Lung (tissue), 12 donors: ENCODE measurements around the gene TTC28. TPM values are rescaled to one million over a fixed set of nuclear protein-coding genes. Genes with fewer than 3 reads are reported as not detected.

Experiments
- ATAC-seq: fragments of 200-7000 bp; cut with Tn5 transposase; one replicate; pipeline ENCODE4 v1.9.1; 2020; ENCODE audit warnings: moderate number of reproducible peaks; ENCODE audit not compliant: insufficient read depth, low FRiP score
- DNase-seq, 3 donors: peaks; one replicate each; pipeline ENCODE4 v3.0.0-alpha.2; 2013 to 2017
- H3K27ac ChIP-seq, 2 donors: one replicate each; pipeline ENCODE4 v1.5.1; 2013; ENCODE audit warnings: mild to moderate bottlenecking in 2 of 2, moderate library complexity in 2 of 2, control low read depth in 1 of 2, inconsistent platforms in 1 of 2, low read depth in 1 of 2, low read length in 1 of 2
- H3K27me3 ChIP-seq, 3 donors: one replicate each; pipeline ENCODE4 v1.5.1; 2013; ENCODE audit warnings: low read length in 2 of 3; ENCODE audit not compliant: control insufficient read depth in 3 of 3, insufficient read depth in 3 of 3
- H3K36me3 ChIP-seq, 4 donors: one replicate each; pipeline ENCODE4 v1.5.1; 2013; ENCODE audit warnings: low read length in 4 of 4, mild to moderate bottlenecking in 1 of 4, moderate library complexity in 1 of 4; ENCODE audit not compliant: control insufficient read depth in 4 of 4, insufficient read depth in 4 of 4
- H3K4me1 ChIP-seq, 5 donors: one replicate each; pipeline ENCODE4 v1.5.1; 2013; ENCODE audit warnings: low read length in 5 of 5, mild to moderate bottlenecking in 2 of 5, moderate library complexity in 1 of 5; ENCODE audit not compliant: control insufficient read depth in 5 of 5, insufficient read depth in 5 of 5
- H3K4me3 ChIP-seq: one replicate; pipeline ENCODE4 v1.5.1; 2013; ENCODE audit warnings: mild to moderate bottlenecking, control low read depth, moderate library complexity
- H3K9ac ChIP-seq, 2 donors: one replicate each; pipeline ENCODE4 v1.5.1; 2013; ENCODE audit warnings: low read length in 2 of 2, control low read depth in 1 of 2; ENCODE audit not compliant: insufficient read depth in 1 of 2
- H3K9me3 ChIP-seq, 4 donors: one replicate each; pipeline ENCODE4 v1.5.1; 2013; ENCODE audit warnings: low read length in 3 of 4, mild to moderate bottlenecking in 1 of 4, moderate library complexity in 1 of 4; ENCODE audit not compliant: control insufficient read depth in 4 of 4, insufficient read depth in 3 of 4
- WGBS, 2 donors: extraction: QIAGEN DNeasy Blood & Tissue Kit; methylation state at CpG; one replicate each; pipeline ENCODE4 v1.1.7; 2013; 5-methylcytosine and 5-hydroxymethylcytosine counted together
- polyA plus RNA-seq, 2 donors: library from polyadenylated mRNA; stranded (reverse); fragments of 200-250 nt; gene quantifications; one replicate each; pipeline ENCODE4 v1.2.1, GENCODE V29; 2013
- total RNA-seq, 2 donors: library from RNA; depleted of rRNA in 1 of 2; stranded (reverse); fragments of >200 nt in 1 of 2; gene quantifications; one replicate each; pipeline ENCODE4 v1.2.1, GENCODE V29; 2014 to 2021
- TF ChIP-seq, protein P1 (sequence below): IDR thresholded peaks from 2 replicates; pipeline ENCODE4 v1.5.1; 2012; ENCODE audit warnings: mild to moderate bottlenecking; ENCODE audit errors: control extremely low read depth, extremely low read depth
- donor health status: control.
- donor health status: control.
- donor health status: Bipolar disorder and iron deficiency.
- donor health status: healthy.
- donor health status: DM: yes; HTN: yes; CAD: no.

The TTC28 gene
- total and polyA plus RNA-seq, 4 donors = 4.7 to 72.2 (median 24.8) TPM

DNA sequence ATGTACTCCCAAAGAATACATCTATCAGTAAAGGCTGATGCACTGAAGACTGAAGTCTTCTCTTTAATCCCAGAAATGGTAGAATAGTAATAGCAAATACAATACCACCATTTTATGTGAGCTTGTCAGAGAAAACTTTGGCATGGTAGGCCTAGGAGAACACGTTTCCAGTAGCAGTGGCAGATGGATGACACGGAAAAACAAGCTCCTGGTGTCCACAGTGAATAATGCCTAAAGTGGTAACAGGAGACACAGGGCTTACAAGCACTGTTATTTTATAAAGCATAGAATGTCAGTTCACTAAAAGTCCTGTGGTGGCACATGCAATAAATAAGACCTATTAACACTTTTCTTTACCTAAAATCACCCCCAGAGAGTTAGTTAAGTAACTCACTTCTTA, 277.6 kb downstream of the TTC28 start:
- Histone ChIP-seq H3K9me3 (no peaks in the 10 kb centered on the region), H3K4me1 (peaks cover 0 to 24% (median 2%) of the 10 kb centered on the region in 5 donors), H3K9ac (no peak overlapping the region), H3K36me3 (no peaks in the 10 kb centered on the region), H3K27me3 (no peaks in the 10 kb centered on the region), H3K27ac (no peak overlapping the region), H3K4me3 (no peak overlapping the region)
- ATAC-seq = no peak
- WGBS, 2 donors = 92 to 93% methylated on average over 2 of the region's 2 CpGs
- TF ChIP-seq, protein P1, sequence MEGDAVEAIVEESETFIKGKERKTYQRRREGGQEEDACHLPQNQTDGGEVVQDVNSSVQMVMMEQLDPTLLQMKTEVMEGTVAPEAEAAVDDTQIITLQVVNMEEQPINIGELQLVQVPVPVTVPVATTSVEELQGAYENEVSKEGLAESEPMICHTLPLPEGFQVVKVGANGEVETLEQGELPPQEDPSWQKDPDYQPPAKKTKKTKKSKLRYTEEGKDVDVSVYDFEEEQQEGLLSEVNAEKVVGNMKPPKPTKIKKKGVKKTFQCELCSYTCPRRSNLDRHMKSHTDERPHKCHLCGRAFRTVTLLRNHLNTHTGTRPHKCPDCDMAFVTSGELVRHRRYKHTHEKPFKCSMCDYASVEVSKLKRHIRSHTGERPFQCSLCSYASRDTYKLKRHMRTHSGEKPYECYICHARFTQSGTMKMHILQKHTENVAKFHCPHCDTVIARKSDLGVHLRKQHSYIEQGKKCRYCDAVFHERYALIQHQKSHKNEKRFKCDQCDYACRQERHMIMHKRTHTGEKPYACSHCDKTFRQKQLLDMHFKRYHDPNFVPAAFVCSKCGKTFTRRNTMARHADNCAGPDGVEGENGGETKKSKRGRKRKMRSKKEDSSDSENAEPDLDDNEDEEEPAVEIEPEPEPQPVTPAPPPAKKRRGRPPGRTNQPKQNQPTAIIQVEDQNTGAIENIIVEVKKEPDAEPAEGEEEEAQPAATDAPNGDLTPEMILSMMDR = no peak
- no peak for DNase-seq

DNA sequence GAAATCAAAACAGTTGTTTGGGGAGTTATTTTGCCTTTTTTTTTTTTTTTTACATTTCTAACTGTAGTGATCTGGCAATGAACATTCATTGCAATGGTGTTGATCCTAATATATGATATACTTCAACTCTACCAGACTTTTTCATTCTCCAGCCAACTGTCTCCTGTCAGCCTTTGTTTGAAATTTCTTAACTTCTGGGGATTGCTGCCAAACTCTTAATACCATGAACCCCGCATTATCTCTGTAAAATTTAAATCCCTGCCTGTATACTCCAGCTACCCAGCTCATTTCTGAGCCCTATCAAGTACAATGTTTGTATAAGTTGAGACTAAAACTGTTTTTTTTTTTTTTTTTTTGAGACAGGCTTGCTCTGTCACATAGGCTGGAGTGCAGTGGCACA, 280.7 kb downstream of the TTC28 start:
- no peak overlapping the region for H3K27ac ChIP-seq
- 68 to 71% methylated on average over 1 of the region's 1 CpG for WGBS, 2 donors
- H3K4me1 ChIP-seq = peaks cover 2 to 51% (median 18%) of the 10 kb centered on the region in 5 donors
- no peak overlapping the region for H3K9ac ChIP-seq
- TF ChIP-seq, protein P1 = no peak
- ATAC-seq (no peak), DNase-seq (peak; percentile 39 to 96 (median 96))
- H3K27me3 ChIP-seq = no peaks in the 10 kb centered on the region
- no peak overlapping the region for H3K4me3 ChIP-seq
- no peaks in the 10 kb centered on the region for H3K9me3 ChIP-seq
- H3K36me3 ChIP-seq = no peaks in the 10 kb centered on the region

DNA sequence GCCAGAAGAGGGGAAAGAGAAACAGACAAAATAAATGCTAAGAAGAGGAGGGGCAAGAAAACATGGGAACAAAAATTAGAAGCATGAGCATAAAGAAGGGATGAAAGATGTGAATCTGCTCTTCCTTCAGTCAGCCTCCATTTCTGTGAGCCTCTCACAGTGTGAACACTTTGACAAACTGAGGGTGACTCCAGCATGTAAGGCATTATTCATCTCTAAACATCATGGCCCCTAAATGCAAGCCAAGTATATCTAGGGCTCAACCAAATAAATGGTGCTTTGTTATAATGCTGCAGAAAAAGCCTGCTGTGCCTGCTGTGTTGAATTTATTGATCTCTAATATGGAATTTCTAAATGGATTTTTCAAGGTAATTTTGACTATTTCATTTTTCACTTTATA, 281.3 kb downstream of the TTC28 start:
- Histone ChIP-seq H3K27ac (no peak overlapping the region), H3K4me3 (no peak overlapping the region), H3K27me3 (no peaks in the 10 kb centered on the region), H3K4me1 (peaks cover 2 to 55% (median 19%) of the 10 kb centered on the region in 5 donors), H3K9ac (no peak overlapping the region), H3K36me3 (no peaks in the 10 kb centered on the region), H3K9me3 (no peaks in the 10 kb centered on the region)
- DNase-seq (no peak), ATAC-seq (no peak)
- TF ChIP-seq, protein P1 = no peak

DNA sequence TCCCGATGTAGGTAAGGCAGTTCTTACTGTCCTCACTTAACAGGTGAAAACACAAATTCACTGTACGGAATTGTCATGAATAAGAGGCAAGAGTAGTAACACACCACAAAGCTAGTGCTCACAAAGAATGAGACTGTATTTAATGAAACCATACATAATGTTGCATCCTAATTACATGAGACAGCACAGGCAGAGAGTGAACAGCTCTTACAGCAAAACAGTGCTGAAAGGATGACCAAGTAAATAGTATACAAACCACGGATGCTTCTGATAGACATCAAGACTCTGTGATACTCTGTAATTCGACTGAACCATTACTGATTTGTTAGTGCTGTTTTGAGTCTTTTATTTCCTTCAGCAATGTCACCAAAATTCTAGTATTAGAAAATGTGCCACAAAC, 282.3 kb downstream of the TTC28 start:
- Histone ChIP-seq H3K27me3 (no peaks in the 10 kb centered on the region), H3K9ac (no peak overlapping the region), H3K4me1 (peaks cover 2 to 55% (median 19%) of the 10 kb centered on the region in 5 donors), H3K9me3 (no peaks in the 10 kb centered on the region), H3K4me3 (no peak overlapping the region), H3K27ac (no peak overlapping the region), H3K36me3 (no peaks in the 10 kb centered on the region)
- ATAC-seq (no peak), DNase-seq (no peak)
- TF ChIP-seq, protein P1 = no peak
- WGBS, 2 donors = 81 to 85% methylated on average over 4 of the region's 4 CpGs
